Naive B cell (primary cell): ENCODE results near the gene AMZ2. TPM values are rescaled to one million over a fixed set of nuclear protein-coding genes. Genes with fewer than 3 reads are reported as not detected.
"Not testable (repeated sequence)": the region's sequence is repeated elsewhere in the genome, so short reads cannot be mapped to it uniquely, and the experiment has no call there.

Experiments used
- ATAC-seq, 2 donors: fragments of 150-1000 bp; cut with Tn5 transposase; 2 replicates each; pipeline ENCODE4 v1.10.0; 2021; ENCODE audit warnings: low read depth in 2 of 2, mild to moderate bottlenecking in 2 of 2, moderate library complexity in 2 of 2
- DNase-seq: peaks from one replicate; pipeline ENCODE4 v3.0.0; 2022
- H3K27ac Mint-ChIP-seq, 6 donors: one replicate each; pipeline ENCODE4 v1.8.0; 2020 to 2022; ENCODE audit warnings: mild to moderate bottlenecking in 6 of 6, mixed read lengths in 6 of 6, moderate library complexity in 5 of 6, inconsistent platforms in 2 of 6
- H3K27me3 Mint-ChIP-seq, 3 donors: one replicate each; pipeline ENCODE4 v1.8.0; 2021 to 2022; ENCODE audit warnings: mixed read lengths in 3 of 3, mild to moderate bottlenecking in 1 of 3
- H3K36me3 Mint-ChIP-seq, 2 donors: one replicate each; pipeline ENCODE4 v1.8.0; 2020 to 2022; ENCODE audit warnings: mixed read lengths in 2 of 2, inconsistent platforms in 1 of 2, mild to moderate bottlenecking in 1 of 2
- H3K4me1 Mint-ChIP-seq, 3 donors: one replicate each; pipeline ENCODE4 v1.8.0; 2020 to 2022; ENCODE audit warnings: mixed read lengths in 3 of 3, inconsistent platforms in 1 of 3, mild to moderate bottlenecking in 1 of 3, moderate library complexity in 1 of 3
- H3K4me3 Mint-ChIP-seq, 8 donors: one replicate each; pipeline ENCODE4 v1.8.0; 2020 to 2022; ENCODE audit warnings: mild to moderate bottlenecking in 8 of 8, mixed read lengths in 8 of 8, moderate library complexity in 8 of 8, inconsistent platforms in 2 of 8
- H3K9me3 Mint-ChIP-seq, 7 donors: one replicate each; pipeline ENCODE4 v1.8.0; 2020 to 2022; ENCODE audit warnings: mixed read lengths in 7 of 7, mild to moderate bottlenecking in 5 of 7, inconsistent platforms in 2 of 7, moderate library complexity in 1 of 7
- polyA plus RNA-seq, 6 donors: library from polyadenylated mRNA; unstranded; fragments of 300-500 nt; fragmentation: Illumina TruSeq; gene quantifications; one replicate each; pipeline ENCODE4 v1.2.3, GENCODE V29; 2021; ENCODE audit warnings: low read depth in 6 of 6

Gene AMZ2
- polyA plus RNA-seq, 6 donors from 2014 or later, result 92.7 to 152 (median 106) TPM

- peak overlapping the region in 4 of 8 donors; percentile 15 to 77 (median 26) for H3K4me3 Mint-ChIP-seq
- peaks cover 26 to 54% (median 41%) of the 10 kb centered on the region in 3 donors for H3K4me1 Mint-ChIP-seq
- H3K36me3 Mint-ChIP-seq, result peaks cover 8 to 16% of the 10 kb centered on the region in 2 donors
- not testable (repeated sequence) for DNase-seq, H3K9me3 Mint-ChIP-seq, ATAC-seq, H3K27me3 Mint-ChIP-seq
- peak overlapping the region in 5 of 6 donors; percentile 61 to 93 (median 75) for H3K27ac Mint-ChIP-seq
Measured at GRCh38 chr17:68208651-68209050, 39.2 kb upstream of the AMZ2 start.

GRCh38 chr17:68209191-68209900, 38.5 kb upstream of the AMZ2 start:
- not testable (repeated sequence) for H3K27me3 Mint-ChIP-seq

GRCh38 chr17:68210570-68211315, 37.1 kb upstream of the AMZ2 start:
- no peaks in the 10 kb centered on the region for H3K9me3 Mint-ChIP-seq
- peak overlapping the region in 5 of 6 donors; percentile 1 to 80 (median 35) for H3K27ac Mint-ChIP-seq
- H3K4me1 Mint-ChIP-seq, result peaks cover 42 to 65% (median 53%) of the 10 kb centered on the region in 3 donors
- ATAC-seq (no peak), DNase-seq (no peak)
- no peaks in the 10 kb centered on the region for H3K27me3 Mint-ChIP-seq
- peaks cover 8 to 16% of the 10 kb centered on the region in 2 donors for H3K36me3 Mint-ChIP-seq
- peak overlapping the region in 2 of 8 donors; percentile 65 to 68 for H3K4me3 Mint-ChIP-seq

More at GRCh38 chr17:68209191-68209900, 38.5 kb upstream of the AMZ2 start:
- not testable (repeated sequence) for DNase-seq, ATAC-seq, H3K9me3 Mint-ChIP-seq
- Mint-ChIP-seq H3K4me1 (peaks cover 33 to 60% (median 48%) of the 10 kb centered on the region in 3 donors), H3K27ac (peak overlapping the region in 1 of 6 donors; percentile 89), H3K4me3 (peak overlapping the region in 3 of 8 donors; percentile 12 to 77 (median 26)), H3K36me3 (peaks cover 8 to 16% of the 10 kb centered on the region in 2 donors)

DNA sequence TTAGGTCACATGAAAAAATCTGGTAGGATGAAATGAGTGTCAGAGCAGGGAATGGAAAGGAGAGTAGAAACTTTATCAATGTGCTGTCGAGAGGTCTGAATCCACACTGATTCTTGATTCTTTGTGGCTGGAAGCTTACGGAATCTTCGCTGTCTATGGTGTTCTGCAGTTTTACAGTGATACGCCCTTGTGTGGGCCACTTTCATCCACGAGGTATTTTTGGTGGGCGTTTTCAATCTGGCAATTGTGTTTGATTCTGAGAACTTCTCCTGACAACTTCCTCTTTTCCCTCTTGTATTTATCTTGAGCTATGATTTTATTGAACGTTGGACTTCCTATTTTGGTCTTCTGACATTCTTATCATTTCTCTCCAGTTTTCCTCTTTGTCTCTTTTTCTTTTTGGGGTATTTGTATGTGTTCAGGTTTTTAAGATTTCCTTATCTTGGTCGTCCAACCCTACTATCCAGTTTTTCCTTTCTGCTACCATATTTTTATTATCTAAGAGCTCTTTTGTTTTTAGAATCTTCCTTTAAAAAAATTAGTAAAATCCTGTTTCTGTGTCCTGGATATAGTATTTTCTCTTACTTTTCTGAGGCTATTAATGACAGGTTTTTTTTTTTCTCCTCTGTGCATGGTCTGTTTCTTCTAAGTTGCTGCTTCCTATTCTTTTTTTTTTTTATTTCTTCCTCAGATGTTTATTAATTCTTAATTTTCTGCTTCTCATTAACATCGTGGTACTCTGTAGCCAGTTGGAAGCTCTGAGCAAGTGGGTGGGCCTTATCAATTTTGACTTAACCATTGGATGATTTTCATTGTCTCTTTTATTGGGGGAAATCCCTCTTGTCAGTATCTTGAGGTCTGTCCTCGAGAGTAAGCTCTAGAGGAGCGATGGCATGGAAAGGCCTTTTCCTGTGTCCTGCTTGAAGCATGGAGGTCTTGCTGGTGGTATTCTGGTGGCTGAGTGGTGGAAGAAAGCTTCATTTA, 34.1 kb upstream of the AMZ2 start:
- not testable (repeated sequence) for H3K27me3 Mint-ChIP-seq, H3K9me3 Mint-ChIP-seq
- Mint-ChIP-seq H3K4me3 (peak overlapping the region; percentile 65 to 89 (median 85)), H3K27ac (peak overlapping the region; percentile 93 to 98 (median 97)), H3K36me3 (peaks cover 8 to 18% of the 10 kb centered on the region in 2 donors), H3K4me1 (peaks cover 35 to 63% (median 45%) of the 10 kb centered on the region in 3 donors)
- ATAC-seq (peak; percentile 89 to 95), DNase-seq (peak; percentile 69)

GRCh38 chr17:68215453-68215852, 32.4 kb upstream of the AMZ2 start:
- H3K36me3 Mint-ChIP-seq, result peaks cover 3 to 14% of the 10 kb centered on the region in 2 donors
- H3K27me3 Mint-ChIP-seq, H3K9me3 Mint-ChIP-seq, ATAC-seq, H3K4me3 Mint-ChIP-seq, DNase-seq: not testable (repeated sequence)
- peak overlapping the region in 3 of 6 donors; percentile 83 to 94 (median 93) for H3K27ac Mint-ChIP-seq
- H3K4me1 Mint-ChIP-seq, result peaks cover 42 to 69% (median 54%) of the 10 kb centered on the region in 3 donors

DNA sequence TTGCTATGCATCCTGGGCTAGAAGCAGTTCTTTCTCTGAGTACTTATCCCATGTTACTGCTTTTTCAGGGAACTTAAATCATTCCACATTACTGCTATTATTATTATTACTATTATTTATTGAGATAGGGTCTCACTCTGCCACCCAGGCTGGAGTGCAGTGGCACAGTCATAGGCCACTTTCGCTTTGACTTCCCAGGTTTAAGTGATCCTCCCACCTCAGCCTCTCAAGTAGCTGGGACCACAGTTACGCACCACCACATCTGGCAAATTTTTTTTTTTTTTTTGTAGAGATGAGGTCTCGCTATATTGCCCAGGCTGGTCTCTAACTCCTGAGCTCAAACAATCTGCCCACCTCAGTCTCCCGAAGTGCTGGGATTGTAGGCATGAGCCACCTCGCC, 28.4 kb upstream of the AMZ2 start:
- Mint-ChIP-seq H3K4me1 (peaks cover 33 to 62% (median 49%) of the 10 kb centered on the region in 3 donors), H3K27ac (peak overlapping the region in 4 of 6 donors; percentile 12 to 93 (median 86)), H3K36me3 (peaks cover 0 to 12% of the 10 kb centered on the region in 2 donors)
- ATAC-seq, H3K9me3 Mint-ChIP-seq, H3K4me3 Mint-ChIP-seq, DNase-seq, H3K27me3 Mint-ChIP-seq: not testable (repeated sequence)

DNA sequence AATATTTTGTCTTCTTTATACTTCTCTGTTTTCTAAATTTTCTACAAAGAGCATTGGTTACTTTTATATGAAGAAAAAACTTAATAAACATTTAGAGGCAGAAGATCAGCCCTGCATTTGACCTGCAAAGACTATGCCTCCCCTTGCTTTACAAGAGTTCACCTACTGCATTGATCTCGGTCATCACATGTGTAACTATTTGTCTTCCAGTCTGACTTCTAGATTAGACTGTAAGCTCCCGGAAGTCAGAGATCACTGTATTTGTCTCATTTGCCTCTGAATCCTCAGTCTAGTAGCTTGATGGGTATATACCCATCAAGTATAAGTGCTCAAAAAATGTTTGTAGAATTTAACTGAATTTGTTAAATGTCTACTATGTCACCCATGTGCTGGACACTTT, 27.7 kb upstream of the AMZ2 start:
- peak overlapping the region in 1 of 8 donors; percentile 33 for H3K4me3 Mint-ChIP-seq
- not testable (repeated sequence) for DNase-seq, H3K9me3 Mint-ChIP-seq, H3K27me3 Mint-ChIP-seq, ATAC-seq
- peak overlapping the region in 4 of 6 donors; percentile 27 to 89 (median 52) for H3K27ac Mint-ChIP-seq
- H3K4me1 Mint-ChIP-seq, result peaks cover 34 to 62% (median 51%) of the 10 kb centered on the region in 3 donors
- peaks cover 0 to 12% of the 10 kb centered on the region in 2 donors for H3K36me3 Mint-ChIP-seq

DNA sequence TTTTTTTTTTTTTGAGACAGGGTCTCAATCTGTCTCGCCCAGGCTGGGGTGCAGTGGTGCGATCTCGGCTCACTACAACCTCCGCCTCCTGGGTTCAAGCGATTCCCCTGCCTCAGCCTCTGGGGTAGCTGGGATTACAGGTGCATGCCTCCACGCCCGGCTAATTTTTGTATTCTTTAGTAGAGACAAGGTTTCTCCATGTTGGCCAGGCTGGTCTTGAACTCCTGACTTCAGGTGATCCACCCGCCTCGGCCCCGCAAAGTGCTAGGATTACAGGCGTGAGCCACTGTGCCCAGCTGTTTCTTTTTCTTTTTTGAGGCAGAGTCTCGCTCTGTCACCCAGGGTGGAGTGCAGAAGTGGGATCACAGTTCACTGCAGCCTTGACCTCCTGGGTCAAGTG, 27.1 kb upstream of the AMZ2 start:
- H3K9me3 Mint-ChIP-seq, H3K27me3 Mint-ChIP-seq, DNase-seq, ATAC-seq: not testable (repeated sequence)
- Mint-ChIP-seq H3K4me1 (peaks cover 35 to 68% (median 57%) of the 10 kb centered on the region in 3 donors), H3K4me3 (peak overlapping the region in 1 of 8 donors; percentile 61), H3K36me3 (peaks cover 0 to 12% of the 10 kb centered on the region in 2 donors), H3K27ac (peak overlapping the region in 3 of 6 donors; percentile 20 to 89 (median 78))

GRCh38 chr17:68221786-68222185, 26.1 kb upstream of the AMZ2 start:
- ATAC-seq, result no peak
- no peaks in the 10 kb centered on the region for H3K27me3 Mint-ChIP-seq
- H3K27ac Mint-ChIP-seq, result peak overlapping the region; percentile 21 to 89 (median 72)
- H3K9me3 Mint-ChIP-seq, result no peaks in the 10 kb centered on the region
- H3K36me3 Mint-ChIP-seq, result peaks cover 0 to 12% of the 10 kb centered on the region in 2 donors
- peak overlapping the region in 2 of 8 donors; percentile 4 to 5 for H3K4me3 Mint-ChIP-seq
- DNase-seq, result no peak
- H3K4me1 Mint-ChIP-seq, result peaks cover 39 to 73% (median 62%) of the 10 kb centered on the region in 3 donors

GRCh38 chr17:68222606-68223005, 25.2 kb upstream of the AMZ2 start:
- Mint-ChIP-seq H3K9me3 (no peaks in the 10 kb centered on the region), H3K4me1 (peaks cover 39 to 78% (median 66%) of the 10 kb centered on the region in 3 donors), H3K27ac (peak overlapping the region; percentile 4 to 92 (median 56)), H3K27me3 (no peaks in the 10 kb centered on the region), H3K36me3 (peaks cover 0 to 13% of the 10 kb centered on the region in 2 donors), H3K4me3 (peak overlapping the region in 5 of 8 donors; percentile 4 to 61 (median 32))
- DNase-seq, result no peak
- no peak for ATAC-seq

GRCh38 chr17:68225055-68225454, 22.8 kb upstream of the AMZ2 start:
- peak; percentile 75 for DNase-seq
- peak; percentile 98 to 99 for ATAC-seq
- H3K9me3 Mint-ChIP-seq, H3K27me3 Mint-ChIP-seq: not testable (repeated sequence)
- peak overlapping the region; percentile 89 to 98 (median 96) for H3K27ac Mint-ChIP-seq
- H3K4me1 Mint-ChIP-seq, result peaks cover 43 to 81% (median 74%) of the 10 kb centered on the region in 3 donors
- peak overlapping the region; percentile 52 to 90 (median 80) for H3K4me3 Mint-ChIP-seq
- peaks cover 10 to 16% of the 10 kb centered on the region in 2 donors for H3K36me3 Mint-ChIP-seq

- not testable (repeated sequence) for DNase-seq, ATAC-seq, H3K27me3 Mint-ChIP-seq, H3K9me3 Mint-ChIP-seq
- Mint-ChIP-seq H3K4me1 (peaks cover 29 to 67% (median 57%) of the 10 kb centered on the region in 3 donors), H3K27ac (peak overlapping the region; percentile 38 to 89 (median 82)), H3K4me3 (peak overlapping the region in 1 of 8 donors; percentile 6), H3K36me3 (peaks cover 10 to 11% of the 10 kb centered on the region in 2 donors)
Measured at GRCh38 chr17:68228039-68228680, 19.7 kb upstream of the AMZ2 start.
